CD4-positive, alpha-beta T cell treated with Interleukin-6 for 4 hours (primary cell): ENCODE measurements around the gene CECR2.
"Not testable (repeated sequence)": the region's sequence is repeated elsewhere in the genome, so short reads cannot be mapped to it uniquely, and the experiment has no call there.

Experiments
- DNase-seq: peaks from one replicate; pipeline ENCODE4 v3.0.0-alpha.2; 2020; ENCODE audit warnings: mixed read lengths

The CECR2 gene

GRCh38 chr22:17523925-17524324, 154.7 kb downstream of the CECR2 start:
- no peak for DNase-seq

GRCh38 chr22:17536269-17536668, 167.0 kb downstream of the CECR2 start:
- no peak for DNase-seq

GRCh38 chr22:17537155-17537554, 167.9 kb downstream of the CECR2 start:
- no peak for DNase-seq

GRCh38 chr22:17540481-17540880, 171.2 kb downstream of the CECR2 start:
- DNase-seq, result no peak

- no peak for DNase-seq
These were observed 172.2 kb downstream of the CECR2 start for GRCh38 chr22:17541476-17541875.

- no peak for DNase-seq
These were observed 173.2 kb downstream of the CECR2 start for GRCh38 chr22:17542452-17542851.

- DNase-seq, result no peak
These were observed 178.9 kb downstream of the CECR2 start for GRCh38 chr22:17548010-17548755.

GRCh38 chr22:17548756-17549035, 179.4 kb downstream of the CECR2 start:
- DNase-seq, result no peak

GRCh38 chr22:17549183-17549582, 179.9 kb downstream of the CECR2 start:
- DNase-seq, result no peak

GRCh38 chr22:17549655-17550054, 180.4 kb downstream of the CECR2 start:
- no peak for DNase-seq

- no peak for DNase-seq
These were observed 183.5 kb downstream of the CECR2 start for GRCh38 chr22:17552737-17553136.

- no peak for DNase-seq
These were observed 185.6 kb downstream of the CECR2 start for GRCh38 chr22:17554814-17555213.

- DNase-seq, result no peak
These were observed 189.9 kb downstream of the CECR2 start for GRCh38 chr22:17559188-17559587.

- no peak for DNase-seq
These were observed 193.9 kb downstream of the CECR2 start, which contains the start of gene SLC25A18 for GRCh38 chr22:17562906-17563870. Gene SLC25A18 (plus strand): TSS chr22:17563498. CDS start chr22:17579945, 16,447 bp downstream.

GRCh38 chr22:17563936-17564391, 194.7 kb downstream of the CECR2 start:
- no peak for DNase-seq

- not testable (repeated sequence) for DNase-seq
These were observed 196.9 kb downstream of the CECR2 start for GRCh38 chr22:17566016-17566687.

- DNase-seq, result no peak
These were observed 197.5 kb downstream of the CECR2 start for GRCh38 chr22:17566776-17567175.

GRCh38 chr22:17569971-17570511, 200.8 kb downstream of the CECR2 start:
- DNase-seq, result no peak

- no peak for DNase-seq
These were observed 201.8 kb downstream of the CECR2 start for GRCh38 chr22:17570851-17571631.

GRCh38 chr22:17575151-17575550, 205.9 kb downstream of the CECR2 start:
- no peak for DNase-seq

GRCh38 chr22:17575681-17576080, 206.4 kb downstream of the CECR2 start:
- no peak for DNase-seq

GRCh38 chr22:17576470-17576869, 207.2 kb downstream of the CECR2 start:
- DNase-seq, result no peak
